DND-41 (cell line): Measurements from ENCODE around the gene DISC1.

Experiments used
- ATAC-seq: fragments of 200-7000 bp; cut with Tn5 transposase; 3 replicates; pipeline ENCODE4 v1.9.1; 2021; ENCODE audit warnings: low read depth; ENCODE audit not compliant: insufficient read depth
- DNase-seq: peaks from one replicate; pipeline ENCODE4 v3.0.0-alpha.2; 2020
- H2AFZ ChIP-seq: 2 replicates; pipeline ENCODE4 v1.6.0; 2012; ENCODE audit warnings: low read depth, low read length
- H3K27ac ChIP-seq: 2 replicates; pipeline ENCODE4 v1.5.1; 2012; ENCODE audit warnings: low read length, inconsistent platforms
- H3K27me3 ChIP-seq: fragments of 200-600 bp; sonication (generic); 2 replicates; pipeline ENCODE4 v1.6.0; 2012; ENCODE audit warnings: low read length, mild to moderate bottlenecking, inconsistent platforms; ENCODE audit not compliant: insufficient read depth, poor library complexity
- H3K36me3 ChIP-seq: 2 replicates; pipeline ENCODE4 v1.5.1; 2012; ENCODE audit warnings: low read length, inconsistent platforms; ENCODE audit not compliant: insufficient read depth
- H3K4me1 ChIP-seq: 2 replicates; pipeline ENCODE4 v1.5.1; 2012; ENCODE audit warnings: mild to moderate bottlenecking, low read length; ENCODE audit not compliant: insufficient read depth
- H3K4me2 ChIP-seq: 2 replicates; pipeline ENCODE4 v1.6.0; 2012; ENCODE audit warnings: mild to moderate bottlenecking, moderate library complexity, low read length, inconsistent platforms; ENCODE audit not compliant: insufficient read depth
- H3K4me3 ChIP-seq, 2 experiments: fragments of 200-600 bp in 1 of 2; shearing (Covaris generic) in 1 of 2; 2 replicates each; pipeline ENCODE4 v1.5.1; 2012 to 2016; ENCODE audit warnings: inconsistent platforms in 2 of 2, low read length in 2 of 2, mild to moderate bottlenecking in 2 of 2, low read depth in 1 of 2, moderate library complexity in 1 of 2
- H3K79me2 ChIP-seq: 2 replicates; pipeline ENCODE4 v1.6.0; 2012; ENCODE audit warnings: low read length, inconsistent platforms; ENCODE audit not compliant: insufficient read depth
- H3K9ac ChIP-seq: 2 replicates; pipeline ENCODE4 v1.6.0; 2012; ENCODE audit warnings: low read depth, mild to moderate bottlenecking, inconsistent platforms, low read length, moderate library complexity
- H3K9me3 ChIP-seq: 2 replicates; pipeline ENCODE4 v1.5.1; 2012; ENCODE audit warnings: low read length, moderate library complexity, mild to moderate bottlenecking, inconsistent platforms; ENCODE audit not compliant: insufficient read depth, severe bottlenecking
- H4K20me1 ChIP-seq: 2 replicates; pipeline ENCODE4 v1.6.0; 2012; ENCODE audit warnings: low read length; ENCODE audit not compliant: insufficient read depth
- CTCF ChIP-seq: IDR thresholded peaks from 2 replicates; pipeline ENCODE4 v1.5.1; 2012; ENCODE audit warnings: borderline replicate concordance, low read length, moderate library complexity, mild to moderate bottlenecking; ENCODE audit not compliant: poor library complexity, severe bottlenecking; ENCODE audit errors: extremely low read depth
- EZH2 ChIP-seq: IDR thresholded peaks from 3 replicates; pipeline ENCODE4 v1.6.1; 2012; ENCODE audit warnings: borderline replicate concordance, low read depth, mild to moderate bottlenecking, moderate library complexity, low read length, inconsistent platforms; ENCODE audit not compliant: severe bottlenecking

The DISC1 gene

GRCh38 chr1:231970684-231971083 is 344.1 kb downstream of the DISC1 start:
- Histone ChIP-seq H3K4me2 (no peak overlapping the region), H4K20me1 (no peaks in the 10 kb centered on the region), H3K9me3 (no peaks in the 10 kb centered on the region), H3K9ac (no peak overlapping the region), H2AFZ (no peak overlapping the region), H3K4me3 (no peak overlapping the region), H3K27ac (no peak overlapping the region), H3K79me2 (no peaks in the 10 kb centered on the region), H3K4me1 (no peaks in the 10 kb centered on the region), H3K36me3 (no peaks in the 10 kb centered on the region), H3K27me3 (no peaks in the 10 kb centered on the region)
- no peak for DNase-seq
- ATAC-seq: no peak
- TF ChIP-seq CTCF: no peak
- no peak for TF ChIP-seq EZH2

GRCh38 chr1:231971397-231972110 is 345.0 kb downstream of the DISC1 start:
- Histone ChIP-seq H4K20me1 (no peaks in the 10 kb centered on the region), H3K4me3 (no peak overlapping the region), H3K79me2 (no peaks in the 10 kb centered on the region), H3K9ac (no peak overlapping the region), H2AFZ (no peak overlapping the region), H3K36me3 (no peaks in the 10 kb centered on the region), H3K4me1 (no peaks in the 10 kb centered on the region), H3K27me3 (no peaks in the 10 kb centered on the region), H3K4me2 (no peak overlapping the region), H3K9me3 (no peaks in the 10 kb centered on the region), H3K27ac (no peak overlapping the region)
- TF ChIP-seq EZH2 (no peak), CTCF (no peak)
- no peak for ATAC-seq
- no peak for DNase-seq

- TF ChIP-seq CTCF (no peak), EZH2 (no peak)
- H3K4me1 ChIP-seq: no peaks in the 10 kb centered on the region
- H3K9me3 ChIP-seq: no peaks in the 10 kb centered on the region
- H2AFZ ChIP-seq: no peak overlapping the region
- H3K27ac ChIP-seq: no peak overlapping the region
- no peak overlapping the region for H3K9ac ChIP-seq
- H3K79me2 ChIP-seq: no peaks in the 10 kb centered on the region
- ATAC-seq (no peak), DNase-seq (no peak)
- no peak overlapping the region for H3K4me2 ChIP-seq
- no peaks in the 10 kb centered on the region for H4K20me1 ChIP-seq
- H3K4me3 ChIP-seq: no peak overlapping the region
- no peaks in the 10 kb centered on the region for H3K27me3 ChIP-seq
- H3K36me3 ChIP-seq: no peaks in the 10 kb centered on the region
These were observed 345.5 kb downstream of the DISC1 start for GRCh38 chr1:231972111-231972445.

DNA sequence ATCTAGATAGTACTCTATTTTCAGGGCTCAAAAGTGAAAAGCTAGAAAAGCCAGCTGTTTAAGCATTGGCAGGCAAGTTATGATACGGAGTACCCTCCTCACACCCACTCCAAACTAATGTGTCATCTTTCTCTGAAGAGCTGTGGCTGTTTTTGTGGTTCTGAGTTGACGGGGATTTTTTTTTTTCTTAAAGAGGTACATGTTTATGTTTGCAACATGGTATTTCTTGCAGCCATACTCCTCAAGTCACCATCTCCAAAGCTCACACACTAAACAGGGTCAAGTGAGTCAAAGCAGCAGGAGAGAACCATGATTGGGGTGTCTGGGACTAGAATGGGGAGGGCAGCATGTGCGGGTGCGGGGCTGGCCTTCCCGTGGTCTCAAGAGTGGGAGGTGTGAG is 347.2 kb downstream of the DISC1 start:
- Histone ChIP-seq H4K20me1 (no peaks in the 10 kb centered on the region), H3K4me3 (no peak overlapping the region), H3K36me3 (no peaks in the 10 kb centered on the region), H3K79me2 (no peaks in the 10 kb centered on the region), H3K27ac (no peak overlapping the region), H3K27me3 (no peaks in the 10 kb centered on the region), H3K9ac (no peak overlapping the region), H3K4me2 (no peak overlapping the region), H3K9me3 (no peaks in the 10 kb centered on the region), H2AFZ (no peak overlapping the region), H3K4me1 (no peaks in the 10 kb centered on the region)
- DNase-seq: no peak
- peak; percentile 63; the same call in 2 of the 3 replicates for ATAC-seq
- TF ChIP-seq CTCF: no peak
- TF ChIP-seq EZH2: no peak
